WTC11 (cell line): Measurements from ENCODE around the gene NEDD4L. TPM values are rescaled to one million over a fixed set of nuclear protein-coding genes. Genes with fewer than 3 reads are reported as not detected.

Source experiments
- ATAC-seq: fragments of 200-7000 bp; cut with Tn5 transposase; 2 replicates; pipeline ENCODE4 v1.10.0; 2021; ENCODE audit warnings: mild to moderate bottlenecking, moderate library complexity
- CTCF ChIA-PET: fragments of 300-600 bp; sonication (Branson Sonifier 250); formaldehyde crosslinking; loops from one replicate; lab custom pipeline; 2021; ENCODE audit warnings: antibody characterized with exemption; lab: Charles Lee
- POLR2A ChIA-PET: fragments of 350-600 bp; sonication (Branson Sonifier 250); formaldehyde crosslinking; loops from one replicate; lab custom pipeline; 2021; ENCODE audit warnings: antibody characterized with exemption; lab: Charles Lee
- DNase-seq: peaks from one replicate; pipeline ENCODE4 v3.0.0; 2021; ENCODE audit warnings: low spot score
- H3K27ac Mint-ChIP-seq: 2 replicates; pipeline ENCODE4 v1.8.0; 2021; ENCODE audit warnings: mixed read lengths
- H3K27me3 Mint-ChIP-seq: 2 replicates; pipeline ENCODE4 v1.8.0; 2021; ENCODE audit warnings: low read depth, mild to moderate bottlenecking, moderate library complexity, mixed read lengths
- H3K36me3 Mint-ChIP-seq: 2 replicates; pipeline ENCODE4 v1.8.0; 2021; ENCODE audit warnings: mixed read lengths
- H3K4me1 Mint-ChIP-seq: 2 replicates; pipeline ENCODE4 v1.8.0; 2022; ENCODE audit warnings: mixed read lengths
- H3K4me3 Mint-ChIP-seq: 2 replicates; pipeline ENCODE4 v1.8.0; 2021; ENCODE audit warnings: mild to moderate bottlenecking, moderate library complexity, mixed read lengths
- H3K9me3 Mint-ChIP-seq: 2 replicates; pipeline ENCODE4 v1.8.0; 2021; ENCODE audit warnings: mixed read lengths
- CBFB ChIP-seq: sonication (generic); formaldehyde crosslinking; IDR thresholded peaks from 2 replicates; pipeline ENCODE4 v1.8.1; 2022; ENCODE audit warnings: mild to moderate bottlenecking, low read depth, missing genetic modification reagents
- CREB1 ChIP-seq: sonication (generic); formaldehyde crosslinking; IDR thresholded peaks from 2 replicates; pipeline ENCODE4 v1.8.0; 2023; ENCODE audit warnings: mild to moderate bottlenecking, missing genetic modification reagents
- FOXJ3 ChIP-seq: sonication (generic); formaldehyde crosslinking; IDR thresholded peaks from 2 replicates; pipeline ENCODE4 v1.9.0; 2021; ENCODE audit warnings: missing genetic modification reagents, mild to moderate bottlenecking, borderline replicate concordance
- IRF1 ChIP-seq: sonication (generic); formaldehyde crosslinking; IDR thresholded peaks from 2 replicates; pipeline ENCODE4 v1.8.0; 2023; ENCODE audit warnings: missing genetic modification reagents
- IRF2 ChIP-seq: sonication (generic); formaldehyde crosslinking; IDR thresholded peaks from 2 replicates; pipeline ENCODE4 v1.8.0; 2022; ENCODE audit warnings: low read depth, missing genetic modification reagents, borderline replicate concordance
- MXD4 ChIP-seq: fragments of 250-450 bp; sonication (Bioruptor Pico); IDR thresholded peaks from 2 replicates; pipeline ENCODE4 v1.8.0; 2021; ENCODE audit warnings: mild to moderate bottlenecking, moderate library complexity, borderline replicate concordance
- NR2C2 ChIP-seq: sonication (generic); formaldehyde crosslinking; IDR thresholded peaks from 2 replicates; pipeline ENCODE4 v1.8.0; 2022; ENCODE audit warnings: mild to moderate bottlenecking, missing genetic modification reagents
- NR3C1 ChIP-seq: sonication (generic); formaldehyde crosslinking; conservative IDR thresholded peaks from 2 replicates; pipeline ENCODE4 v1.8.1; 2023; ENCODE audit warnings: low read depth, mild to moderate bottlenecking, missing genetic modification reagents
- PREB ChIP-seq: sonication (generic); formaldehyde crosslinking; IDR thresholded peaks from 2 replicates; pipeline ENCODE4 v1.8.1; 2022; ENCODE audit warnings: mild to moderate bottlenecking, missing genetic modification reagents, moderate library complexity, borderline replicate concordance
- TEAD1 ChIP-seq: sonication (generic); formaldehyde crosslinking; IDR thresholded peaks from 2 replicates; pipeline ENCODE4 v1.8.0; 2022; ENCODE audit warnings: mild to moderate bottlenecking, missing genetic modification reagents
- ZNF121 ChIP-seq: sonication (generic); formaldehyde crosslinking; IDR thresholded peaks from 2 replicates; pipeline ENCODE4 v1.8.0; 2023; ENCODE audit warnings: missing genetic modification reagents
- ZNF138 ChIP-seq: sonication (generic); formaldehyde crosslinking; conservative IDR thresholded peaks from 2 replicates; pipeline ENCODE4 v1.8.1; 2022; ENCODE audit warnings: mild to moderate bottlenecking, moderate library complexity, missing genetic modification reagents
- ZNF232 ChIP-seq: sonication (generic); formaldehyde crosslinking; IDR thresholded peaks from 2 replicates; pipeline ENCODE4 v1.8.0; 2022; ENCODE audit warnings: mild to moderate bottlenecking, missing genetic modification reagents
- ZNF532 ChIP-seq: fragments of 250-450 bp; sonication (Bioruptor Pico); IDR thresholded peaks from 2 replicates; pipeline ENCODE4 v1.9.0; 2021; ENCODE audit warnings: mild to moderate bottlenecking, borderline replicate concordance
- total RNA-seq: library from RNA; stranded (reverse); gene quantifications from 3 replicates; pipeline ENCODE4 v1.2.3, GENCODE V29; 2021

Gene NEDD4L
- total RNA-seq, 1 experiment from 2014 or later, result 88.0 TPM

GRCh38 chr18:58364876-58365528, 321.0 kb downstream of the NEDD4L start (continued):
- TF ChIP-seq NR2C2 (CRISPR knock-in tag), result no peak

GRCh38 chr18:58367425-58368140, 323.6 kb downstream of the NEDD4L start:
- no peak for DNase-seq
- no peak overlapping the region for H3K4me3 Mint-ChIP-seq
- no peak for ATAC-seq

GRCh38 chr18:58369616-58370015, 325.6 kb downstream of the NEDD4L start:
- Mint-ChIP-seq H3K27ac (no peak overlapping the region), H3K27me3 (no peaks in the 10 kb centered on the region), H3K4me3 (no peak overlapping the region), H3K36me3 (peaks cover 71% of the 10 kb centered on the region), H3K9me3 (no peaks in the 10 kb centered on the region), H3K4me1 (no peaks in the 10 kb centered on the region)
- CTCF ChIA-PET, result no interaction called here
- POLR2A ChIA-PET, result no interaction called here
- ATAC-seq (no peak), DNase-seq (no peak)
- TF ChIP-seq ZNF138, result no peak
- TF ChIP-seq TEAD1, result no peak
- no peak for TF ChIP-seq IRF1 (CRISPR knock-in tag)
- no peak for TF ChIP-seq ZNF232 (CRISPR knock-in tag)
- no peak for TF ChIP-seq CBFB (CRISPR knock-in tag)
- no peak for TF ChIP-seq PREB (CRISPR knock-in tag)
- TF ChIP-seq ZNF121 (CRISPR knock-in tag), result no peak
- TF ChIP-seq MXD4 (CRISPR knock-in tag), result no peak

More at GRCh38 chr18:58367425-58368140, 323.6 kb downstream of the NEDD4L start:
- ChIA-PET POLR2A (no interaction called here), CTCF (no interaction called here)
- no peak overlapping the region for H3K27ac Mint-ChIP-seq
- H3K36me3 Mint-ChIP-seq, result peaks cover 60% of the 10 kb centered on the region
- no peaks in the 10 kb centered on the region for H3K9me3 Mint-ChIP-seq
- no peak for TF ChIP-seq ZNF532 (CRISPR knock-in tag)
- TF ChIP-seq FOXJ3 (CRISPR knock-in tag), result no peak
- TF ChIP-seq CREB1 (CRISPR knock-in tag), result no peak
- no peak for TF ChIP-seq IRF2
- no peak for TF ChIP-seq NR2C2 (CRISPR knock-in tag)
- no peak for TF ChIP-seq NR3C1 (CRISPR knock-in tag)
- H3K4me1 Mint-ChIP-seq, result peaks cover 12% of the 10 kb centered on the region
- no peaks in the 10 kb centered on the region for H3K27me3 Mint-ChIP-seq
